ENCODE measurements around the gene GLIS2. TPM values are rescaled to one million over a fixed set of nuclear protein-coding genes. Genes with fewer than 3 reads are reported as not detected.
A peak's percentile ranks its signal among the peaks of the same experiment; 100 is the strongest.

GLIS2 gene
- total RNA-seq, 1 donor from 2014 or later = 21.5 TPM

GRCh38 chr16:4369007-4369733 lies 53.3 kb downstream of the GLIS2 start:
- ATAC-seq (no peak), DNase-seq (no peak)
- Histone ChIP-seq H3K4me3 (no peak overlapping the region), H3K36me3 (peaks cover 15% of the 10 kb centered on the region), H3K4me1 (peaks cover 49% of the 10 kb centered on the region), H3K27ac (peak overlapping the region; percentile 46), H3K27me3 (ENCODE audit: low read depth) (no peaks in the 10 kb centered on the region), H3K9me3 (no peaks in the 10 kb centered on the region)
- intact Hi-C loops (cut with DNase I) = no loop called here
- TF ChIP-seq CTCF (IDR thresholded peaks at IDR 0.05) = no peak

- H3K9me3 ChIP-seq = no peaks in the 10 kb centered on the region
- intact Hi-C loops (cut with DNase I) = no loop called here
- peaks cover 5% of the 10 kb centered on the region for H3K36me3 ChIP-seq
- H3K4me1 ChIP-seq = peaks cover 59% of the 10 kb centered on the region
- ATAC-seq (no peak), DNase-seq (no peak)
- H3K27me3 ChIP-seq (ENCODE audit: low read depth) = no peaks in the 10 kb centered on the region
- H3K27ac ChIP-seq = peak overlapping the region; percentile 77
- no peak for TF ChIP-seq CTCF (IDR thresholded peaks at IDR 0.05)
- H3K4me3 ChIP-seq = no peak overlapping the region
Measured at GRCh38 chr16:4370151-4370550, 54.3 kb downstream of the GLIS2 start.

- DNase-seq (peak; percentile 69), ATAC-seq (peak; percentile 22 to 51)
- no peak for TF ChIP-seq CTCF (IDR thresholded peaks at IDR 0.05)
- Histone ChIP-seq H3K36me3 (no peaks in the 10 kb centered on the region), H3K27me3 (ENCODE audit: low read depth) (no peaks in the 10 kb centered on the region), H3K27ac (peak overlapping the region; percentile 77), H3K4me3 (no peak overlapping the region), H3K4me1 (peaks cover 65% of the 10 kb centered on the region), H3K9me3 (no peaks in the 10 kb centered on the region)
- intact Hi-C loops (cut with DNase I) = no loop called here
Measured at GRCh38 chr16:4370570-4371356, 54.9 kb downstream of the GLIS2 start.

GRCh38 chr16:4371357-4372000 lies 55.6 kb downstream of the GLIS2 start, which contains the start of gene VASN:
Gene VASN, plus strand, starts transcription at chr16:4371848. Its CDS starts 9,030 bp downstream, at chr16:4380878.
- Histone ChIP-seq H3K36me3 (no peaks in the 10 kb centered on the region), H3K4me3 (peak within 1 kb of the TSS; percentile 74), H3K9me3 (no peaks in the 10 kb centered on the region), H3K4me1 (peaks cover 72% of the 10 kb centered on the region), H3K27ac (peak within 1 kb of the TSS; percentile 77), H3K27me3 (ENCODE audit: low read depth) (no peaks in the 10 kb centered on the region)
- ATAC-seq = peak; percentile 78 to 81
- TF ChIP-seq CTCF (IDR thresholded peaks at IDR 0.05) = no peak
- intact Hi-C loops (cut with DNase I) = no loop called here
- peak; percentile 85 for DNase-seq

GRCh38 chr16:4372001-4372577 lies 56.2 kb downstream of the GLIS2 start:
- Histone ChIP-seq H3K9me3 (no peaks in the 10 kb centered on the region), H3K27ac (peak overlapping the region; percentile 77), H3K36me3 (no peaks in the 10 kb centered on the region), H3K4me1 (peaks cover 78% of the 10 kb centered on the region), H3K4me3 (peak overlapping the region; percentile 74), H3K27me3 (ENCODE audit: low read depth) (no peaks in the 10 kb centered on the region)
- ATAC-seq = peak; percentile 3 to 6
- DNase-seq = no peak
- intact Hi-C loops (cut with DNase I) = no loop called here
- no peak for TF ChIP-seq CTCF (IDR thresholded peaks at IDR 0.05)

Measured in lower lobe of right lung (tissue), 2 donors.